ENCODE results near the gene TBC1D14. TPM values are rescaled to one million over a fixed set of nuclear protein-coding genes. Genes with fewer than 3 reads are reported as not detected.

TBC1D14 gene
- total and polyA plus RNA-seq, 10 of the 15 experiments (the other 5 are each of a cell fraction or from before 2014, with no cell fraction given), result 0.87 to 39.3 (median 30.1) TPM

DNA sequence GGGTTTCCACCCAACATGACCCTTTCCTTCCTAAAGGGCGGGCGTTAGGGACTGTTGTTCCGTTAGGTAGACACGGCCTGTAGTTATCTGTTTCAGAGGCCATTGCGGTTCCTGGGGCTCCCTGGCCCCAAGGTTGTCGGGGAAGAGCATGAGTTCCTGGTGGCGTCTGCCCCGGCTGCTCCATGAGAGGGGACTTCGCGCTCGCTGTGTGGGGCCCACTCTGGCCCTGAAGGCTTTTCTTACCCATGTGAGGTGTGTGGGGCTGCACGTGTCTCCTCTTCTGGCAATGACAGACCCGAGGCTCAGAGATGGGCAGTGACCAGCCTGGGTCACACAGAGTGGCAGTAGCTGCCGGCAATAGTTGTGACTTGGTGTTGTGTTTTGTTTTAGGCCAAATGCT, 142.7 kb downstream of the TBC1D14 start:
- peaks cover 14 to 19% of the 10 kb centered on the region in 2 experiments for H3K36me3 ChIP-seq (ENCODE audit: control insufficient read depth in 2 of 2, insufficient read depth in 2 of 2, low read length in 1 of 2)
- POLR2A ChIA-PET, result no interaction called here
- no peak overlapping the region for H3K4me2 ChIP-seq (ENCODE audit: control insufficient read depth, insufficient read depth)
- FAIRE-seq (no peak), DNase-seq (ENCODE audit: low read depth, low spot score) (no peak), ATAC-seq (no peak)
- H3K27me3 ChIP-seq (replicated peaks in 1 of 2; ENCODE audit: control insufficient read depth in 2 of 2, insufficient read depth in 2 of 2, low read length in 1 of 2), result no peaks in the 10 kb centered on the region
- intact Hi-C loops (cut with micrococcal nuclease; ENCODE audit: unreplicated experiment), result no loop called here
- H3K9ac ChIP-seq (ENCODE audit: control insufficient read depth, insufficient read depth, low read length), result no peak overlapping the region
- H3K4me3 ChIP-seq, result no peak overlapping the region
- H4K20me1 ChIP-seq (ENCODE audit: control insufficient read depth, insufficient read depth), result peaks cover 3% of the 10 kb centered on the region; the same call in 1 of the 2 replicates
- in situ Hi-C loops (cut with MboI), result no loop called here
- RAD21 ChIA-PET (ENCODE audit: unreplicated experiment), result no interaction called here
- SMC1A ChIA-PET (ENCODE audit: uncharacterized antibody, unreplicated experiment), result no interaction called here
- TF ChIP-seq, protein P1, sequence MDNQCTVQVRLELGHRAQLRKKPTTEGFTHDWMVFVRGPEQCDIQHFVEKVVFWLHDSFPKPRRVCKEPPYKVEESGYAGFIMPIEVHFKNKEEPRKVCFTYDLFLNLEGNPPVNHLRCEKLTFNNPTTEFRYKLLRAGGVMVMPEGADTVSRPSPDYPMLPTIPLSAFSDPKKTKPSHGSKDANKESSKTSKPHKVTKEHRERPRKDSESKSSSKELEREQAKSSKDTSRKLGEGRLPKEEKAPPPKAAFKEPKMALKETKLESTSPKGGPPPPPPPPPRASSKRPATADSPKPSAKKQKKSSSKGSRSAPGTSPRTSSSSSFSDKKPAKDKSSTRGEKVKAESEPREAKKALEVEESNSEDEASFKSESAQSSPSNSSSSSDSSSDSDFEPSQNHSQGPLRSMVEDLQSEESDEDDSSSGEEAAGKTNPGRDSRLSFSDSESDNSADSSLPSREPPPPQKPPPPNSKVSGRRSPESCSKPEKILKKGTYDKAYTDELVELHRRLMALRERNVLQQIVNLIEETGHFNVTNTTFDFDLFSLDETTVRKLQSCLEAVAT (IDR thresholded peaks at IDR 0.05), result no peak
- TF ChIP-seq CREB1 (IDR thresholded peaks at IDR 0.05; ENCODE audit: low read depth) (no peak), IKZF1 (conservative IDR thresholded peaks at IDR 0.05) (no peak), SMC3 (IDR thresholded peaks at IDR 0.05; ENCODE audit: borderline replicate concordance, low read length) (no peak), CHD1 (IDR thresholded peaks at IDR 0.05; ENCODE audit: low read depth, low read length) (no peak)
- H3K27ac ChIP-seq (ENCODE audit: control insufficient read depth, insufficient read depth), result no peak overlapping the region
- no peaks in the 10 kb centered on the region for H3K9me3 ChIP-seq (replicated peaks; ENCODE audit: control insufficient read depth, insufficient read depth, low read length)
- no peak overlapping the region for H2AFZ ChIP-seq (ENCODE audit: control insufficient read depth, low read depth, low read length)
- no peaks in the 10 kb centered on the region for H3K4me1 ChIP-seq (ENCODE audit: control insufficient read depth, insufficient read depth, low read length)
- WGBS (ENCODE audit: insufficient coverage, insufficient replicate concordance, low lambda C conversion rate, missing lambda C conversion rate), result 91% methylated on average over 14 of the region's 14 CpGs
- CTCF ChIA-PET, result no interaction called here
- H3K79me2 ChIP-seq (ENCODE audit: control insufficient read depth, insufficient read depth, low read length), result peaks cover 12% of the 10 kb centered on the region
- no TSS peak for BruUV-seq (replicated peaks)

- Histone ChIP-seq H2AFZ (ENCODE audit: control insufficient read depth, low read depth, low read length) (no peak overlapping the region), H3K4me2 (ENCODE audit: control insufficient read depth, insufficient read depth) (no peak overlapping the region), H3K27ac (ENCODE audit: control insufficient read depth, insufficient read depth) (no peak overlapping the region), H3K36me3 (ENCODE audit: control insufficient read depth in 2 of 2, insufficient read depth in 2 of 2, low read length in 1 of 2) (peaks cover 14 to 19% of the 10 kb centered on the region in 2 experiments), H4K20me1 (ENCODE audit: control insufficient read depth, insufficient read depth) (0 out of 2 replicates have a peak, but pooled peaks cover 3% of the 10 kb centered on the region), H3K4me1 (ENCODE audit: control insufficient read depth, insufficient read depth, low read length) (peaks cover 5% of the 10 kb centered on the region; the same call in 1 of the 2 replicates), H3K27me3 (replicated peaks in 1 of 2; ENCODE audit: control insufficient read depth in 2 of 2, insufficient read depth in 2 of 2, low read length in 1 of 2) (no peaks in the 10 kb centered on the region), H3K9ac (ENCODE audit: control insufficient read depth, insufficient read depth, low read length) (no peak overlapping the region), H3K9me3 (replicated peaks; ENCODE audit: control insufficient read depth, insufficient read depth, low read length) (no peaks in the 10 kb centered on the region), H3K79me2 (ENCODE audit: control insufficient read depth, insufficient read depth, low read length) (peaks cover 6% of the 10 kb centered on the region), H3K4me3 (no peak overlapping the region)
- TF ChIP-seq TCF7 (IDR thresholded peaks at IDR 0.05; ENCODE audit: borderline replicate concordance) (no peak), E2F4 (IDR thresholded peaks at IDR 0.05; ENCODE audit: low read depth, low read length) (no peak), CEBPB (IDR thresholded peaks at IDR 0.05; ENCODE audit: borderline replicate concordance in 1 of 2, low read depth in 2 of 2, low read length in 2 of 2) (no peak), JUNB (IDR thresholded peaks at IDR 0.05) (no peak), PAX5 (IDR thresholded peaks at IDR 0.05; ENCODE audit: borderline replicate concordance, low read depth, low read length) (no peak), ZNF274 (IDR thresholded peaks at IDR 0.05; ENCODE audit: insufficient read depth, insufficient read length) (no peak), JUND (IDR thresholded peaks at IDR 0.05; ENCODE audit: low read depth, low read length) (no peak), SMARCA5 (IDR thresholded peaks at IDR 0.05) (no peak), POU2F2 (IDR thresholded peaks at IDR 0.05; ENCODE audit: borderline replicate concordance, low read depth, low read length) (no peak)
- TF ChIP-seq, protein P2, sequence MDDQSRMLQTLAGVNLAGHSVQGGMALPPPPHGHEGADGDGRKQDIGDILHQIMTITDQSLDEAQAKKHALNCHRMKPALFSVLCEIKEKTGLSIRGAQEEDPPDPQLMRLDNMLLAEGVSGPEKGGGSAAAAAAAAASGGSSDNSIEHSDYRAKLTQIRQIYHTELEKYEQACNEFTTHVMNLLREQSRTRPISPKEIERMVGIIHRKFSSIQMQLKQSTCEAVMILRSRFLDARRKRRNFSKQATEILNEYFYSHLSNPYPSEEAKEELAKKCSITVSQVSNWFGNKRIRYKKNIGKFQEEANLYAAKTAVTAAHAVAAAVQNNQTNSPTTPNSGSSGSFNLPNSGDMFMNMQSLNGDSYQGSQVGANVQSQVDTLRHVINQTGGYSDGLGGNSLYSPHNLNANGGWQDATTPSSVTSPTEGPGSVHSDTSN (IDR thresholded peaks at IDR 0.05; ENCODE audit: insufficient replicate concordance, low read depth, low read length), result no peak
- BruUV-seq (replicated peaks), result no TSS peak
- RAD21 ChIA-PET (ENCODE audit: unreplicated experiment), result no interaction called here
- DNase-seq (ENCODE audit: low read depth, low spot score) (no peak), FAIRE-seq (no peak), ATAC-seq (no peak)
- intact Hi-C loops (cut with micrococcal nuclease; ENCODE audit: unreplicated experiment), result no loop called here
- in situ Hi-C loops (cut with MboI), result no loop called here
- SMC1A ChIA-PET (ENCODE audit: uncharacterized antibody, unreplicated experiment), result no interaction called here
- WGBS (ENCODE audit: insufficient coverage, insufficient replicate concordance, low lambda C conversion rate, missing lambda C conversion rate), result 88% methylated on average over 20 of the region's 20 CpGs
- POLR2A ChIA-PET, result no interaction called here
- CTCF ChIA-PET, result no interaction called here
Observed at GRCh38 chr4:7052923-7053715, 143.5 kb downstream of the TBC1D14 start.
